Effector memory CD4-positive, alpha-beta T cell (primary cell): ENCODE data around the gene RESF1.

Experiments used
- DNase-seq, 3 donors: peaks; one replicate each; pipeline ENCODE4 v3.0.0-alpha.2; 2020
- H3K27ac ChIP-seq: 2 replicates; pipeline ENCODE4 v1.7.0; 2013; ENCODE audit warnings: mild to moderate bottlenecking, low read length, moderate library complexity; ENCODE audit not compliant: insufficient read depth, poor library complexity, severe bottlenecking
- H3K27me3 ChIP-seq: replicated peaks from 2 replicates; pipeline ENCODE4 v1.7.0; 2013; ENCODE audit warnings: mild to moderate bottlenecking, low read length; ENCODE audit not compliant: insufficient read depth, control insufficient read depth, poor library complexity, severe bottlenecking
- H3K36me3 ChIP-seq: 2 replicates; pipeline ENCODE4 v1.7.0; 2013; ENCODE audit warnings: mild to moderate bottlenecking, low read length, moderate library complexity; ENCODE audit not compliant: control insufficient read depth, insufficient read depth
- H3K4me1 ChIP-seq: 2 replicates; pipeline ENCODE4 v1.7.0; 2013; ENCODE audit warnings: low read length, mild to moderate bottlenecking; ENCODE audit not compliant: control insufficient read depth, insufficient read depth, poor library complexity, severe bottlenecking
- H3K4me3 ChIP-seq: 2 replicates; pipeline ENCODE4 v1.7.0; 2013; ENCODE audit warnings: low read length, low read depth, mild to moderate bottlenecking; ENCODE audit not compliant: insufficient read depth, poor library complexity, severe bottlenecking
- H3K9me3 ChIP-seq: 2 replicates; pipeline ENCODE4 v1.7.0; 2013; ENCODE audit warnings: mild to moderate bottlenecking, low read length, moderate library complexity; ENCODE audit not compliant: control insufficient read depth

The RESF1 gene

DNA sequence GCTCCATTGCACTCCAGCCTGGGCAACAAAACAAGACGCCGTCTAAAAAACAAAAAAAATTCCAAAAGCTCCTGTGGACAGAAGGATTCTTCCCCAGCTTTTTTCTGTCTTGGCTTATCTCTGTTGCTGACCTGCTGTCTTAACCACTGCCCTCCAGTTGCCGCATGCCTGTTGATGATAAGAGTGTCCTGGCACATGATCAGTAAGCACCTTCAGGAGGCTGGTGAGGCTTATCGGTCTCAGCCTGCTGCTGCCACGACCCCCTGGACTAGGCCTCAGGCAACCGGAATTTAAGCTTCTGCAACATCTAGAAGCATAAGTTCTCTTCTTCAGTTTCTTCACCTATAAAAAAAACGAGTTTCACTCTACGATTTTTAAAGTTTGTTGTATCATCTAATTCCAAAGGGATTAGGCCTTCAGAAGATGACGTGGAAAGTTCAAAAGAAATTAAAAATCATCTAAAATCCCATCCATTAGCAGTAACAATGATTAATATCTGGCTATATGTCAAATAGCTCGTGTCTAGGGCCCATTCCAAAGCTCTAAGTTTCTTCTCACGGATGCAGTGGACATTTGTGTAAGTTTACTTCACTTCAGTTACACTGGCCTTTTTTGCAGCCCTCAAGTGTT lies 46.4 kb downstream of the RESF1 start:
- Histone ChIP-seq H3K4me3 (no peak overlapping the region), H3K9me3 (no peaks in the 10 kb centered on the region), H3K27me3 (no peaks in the 10 kb centered on the region), H3K36me3 (peaks cover 4% of the 10 kb centered on the region), H3K27ac (no peak overlapping the region), H3K4me1 (no peaks in the 10 kb centered on the region)
- DNase-seq: no peak
